ENCODE data around the gene UBR1. TPM values are rescaled to one million over a fixed set of nuclear protein-coding genes. Genes with fewer than 3 reads are reported as not detected.
"Not testable (repeated sequence)": the region's sequence is repeated elsewhere in the genome, so short reads cannot be mapped to it uniquely, and the experiment has no call there.

Gene UBR1
- total RNA-seq, 1 experiment from 2014 or later = 22.6 TPM

DNA sequence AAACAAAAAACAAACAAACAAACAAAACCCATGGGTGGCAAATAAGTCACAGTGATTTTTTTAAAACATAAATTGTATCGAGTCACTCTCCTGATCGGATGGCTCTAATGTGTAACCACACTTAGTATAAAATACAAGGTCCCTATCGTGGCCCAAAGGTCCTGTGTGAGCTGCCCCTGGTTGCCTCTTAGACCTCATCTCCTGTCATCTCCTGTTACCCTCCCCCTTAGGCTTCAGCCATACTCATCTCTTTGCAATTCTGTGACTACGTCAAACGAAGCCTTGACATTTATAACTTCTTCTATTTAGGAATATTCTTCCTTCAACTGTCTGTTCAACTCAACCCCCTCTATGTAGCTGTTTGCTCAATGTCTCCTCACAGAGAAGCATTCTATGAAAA is 141.4 kb downstream of the UBR1 start:
- no peaks in the 10 kb centered on the region for H3K4me1 ChIP-seq (ENCODE audit: insufficient read depth, low read length)
- no peak overlapping the region for H3K4me2 ChIP-seq (ENCODE audit: low read length)
- H2AFZ ChIP-seq (ENCODE audit: low read length) = no peak overlapping the region
- no peaks in the 10 kb centered on the region for H3F3A ChIP-seq (ENCODE audit: low read length, unreplicated experiment)
- peaks cover 15% of the 10 kb centered on the region; the same call in 1 of the 2 replicates for H3K36me3 ChIP-seq (ENCODE audit: low read depth, low read length)
- no peak for DNase-seq
- no TSS peak for BruUV-seq (replicated peaks)
- H3K79me2 ChIP-seq (ENCODE audit: low read length) = no peaks in the 10 kb centered on the region
- H3K4me3 ChIP-seq (ENCODE audit: low read length) = no peak overlapping the region
- no peaks in the 10 kb centered on the region for H3K27me3 ChIP-seq (ENCODE audit: low read length)
- no peak overlapping the region for H3K27ac ChIP-seq (ENCODE audit: low read length)
- no peak overlapping the region for H3K9ac ChIP-seq (ENCODE audit: low read length)
- no peaks in the 10 kb centered on the region for H3K9me2 ChIP-seq (replicated peaks; ENCODE audit: low read length)
- ChIA-PET CTCF (interaction anchor here (0.6 kb wide), 1 partner anchor 477 kb away, joined by 3 read pairs; no protein-coding TSS in a partner anchor), POLR2A (ENCODE audit: unreplicated experiment) (no interaction called here)
- H3K9me3 ChIP-seq (ENCODE audit: low read length) = no peaks in the 10 kb centered on the region
- no peak for ATAC-seq
- intact Hi-C loops (cut with micrococcal nuclease) = no loop called here
- no peaks in the 10 kb centered on the region for H4K20me1 ChIP-seq (ENCODE audit: low read length)
- no peak for TF ChIP-seq EZH2phosphoT487 (IDR thresholded peaks at IDR 0.05; ENCODE audit: borderline replicate concordance, low read length)
- TF ChIP-seq, protein P1, sequence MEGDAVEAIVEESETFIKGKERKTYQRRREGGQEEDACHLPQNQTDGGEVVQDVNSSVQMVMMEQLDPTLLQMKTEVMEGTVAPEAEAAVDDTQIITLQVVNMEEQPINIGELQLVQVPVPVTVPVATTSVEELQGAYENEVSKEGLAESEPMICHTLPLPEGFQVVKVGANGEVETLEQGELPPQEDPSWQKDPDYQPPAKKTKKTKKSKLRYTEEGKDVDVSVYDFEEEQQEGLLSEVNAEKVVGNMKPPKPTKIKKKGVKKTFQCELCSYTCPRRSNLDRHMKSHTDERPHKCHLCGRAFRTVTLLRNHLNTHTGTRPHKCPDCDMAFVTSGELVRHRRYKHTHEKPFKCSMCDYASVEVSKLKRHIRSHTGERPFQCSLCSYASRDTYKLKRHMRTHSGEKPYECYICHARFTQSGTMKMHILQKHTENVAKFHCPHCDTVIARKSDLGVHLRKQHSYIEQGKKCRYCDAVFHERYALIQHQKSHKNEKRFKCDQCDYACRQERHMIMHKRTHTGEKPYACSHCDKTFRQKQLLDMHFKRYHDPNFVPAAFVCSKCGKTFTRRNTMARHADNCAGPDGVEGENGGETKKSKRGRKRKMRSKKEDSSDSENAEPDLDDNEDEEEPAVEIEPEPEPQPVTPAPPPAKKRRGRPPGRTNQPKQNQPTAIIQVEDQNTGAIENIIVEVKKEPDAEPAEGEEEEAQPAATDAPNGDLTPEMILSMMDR (conservative IDR thresholded peaks at IDR 0.05; ENCODE audit: low read depth, low read length) = no peak
- TF ChIP-seq EZH2 (IDR thresholded peaks at IDR 0.05; ENCODE audit: low read length, unreplicated experiment) = no peak

- intact Hi-C loops (cut with micrococcal nuclease) = no loop called here
- Histone ChIP-seq H3K4me1 (ENCODE audit: insufficient read depth, low read length) (peaks cover 20% of the 10 kb centered on the region), H3K27me3 (ENCODE audit: low read length) (no peaks in the 10 kb centered on the region), H4K20me1 (ENCODE audit: low read length) (no peaks in the 10 kb centered on the region), H3K4me2 (ENCODE audit: low read length) (no peak overlapping the region), H2AFZ (ENCODE audit: low read length) (no peak overlapping the region), H3K9me3 (ENCODE audit: low read length) (0 out of 2 replicates have a peak, but pooled peaks cover 3% of the 10 kb centered on the region), H3K9ac (ENCODE audit: low read length) (no peak overlapping the region), H3K27ac (ENCODE audit: low read length) (no peak overlapping the region), H3K4me3 (ENCODE audit: low read length) (no peak overlapping the region), H3K79me2 (ENCODE audit: low read length) (no peaks in the 10 kb centered on the region), H3K36me3 (ENCODE audit: low read depth, low read length) (peaks cover 25% of the 10 kb centered on the region), H3F3A (ENCODE audit: low read length, unreplicated experiment) (peaks cover 6% of the 10 kb centered on the region), H3K9me2 (replicated peaks; ENCODE audit: low read length) (no peaks in the 10 kb centered on the region)
- peak; percentile 71 for DNase-seq
- ATAC-seq = peak; percentile 53
- CTCF ChIA-PET = no interaction called here
- BruUV-seq (replicated peaks) = no TSS peak
- TF ChIP-seq EZH2phosphoT487 (IDR thresholded peaks at IDR 0.05; ENCODE audit: borderline replicate concordance, low read length) = no peak
- POLR2A ChIA-PET (ENCODE audit: unreplicated experiment) = interaction anchor here (0.5 kb wide), 1 partner anchor 790 kb away, joined by 3 read pairs; no protein-coding TSS in a partner anchor
Measured at GRCh38 chr15:42955518-42955917, 150.3 kb downstream of the UBR1 start.

DNA sequence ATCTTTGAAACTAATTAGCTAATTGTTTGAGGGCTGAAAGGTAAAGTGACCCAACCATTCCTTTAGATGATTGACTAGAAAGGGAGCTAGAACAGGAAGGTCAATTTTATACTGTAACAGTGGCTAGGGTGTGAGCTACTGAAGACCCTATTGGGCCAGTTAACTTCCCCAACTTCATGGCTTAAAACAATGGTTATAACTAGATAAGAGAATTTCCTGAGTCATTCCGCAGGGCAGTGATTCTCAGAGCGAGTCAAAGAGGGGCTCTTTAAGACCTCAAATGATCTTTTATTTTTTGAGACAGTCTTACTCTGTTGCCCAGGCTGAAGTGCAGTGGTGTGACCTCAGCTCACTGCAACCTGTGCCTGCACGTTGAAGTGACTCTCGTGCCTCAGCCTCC is 151.5 kb downstream of the UBR1 start:
- no TSS peak for BruUV-seq (replicated peaks)
- Histone ChIP-seq H3K9ac (ENCODE audit: low read length) (no peak overlapping the region), H3K4me1 (ENCODE audit: insufficient read depth, low read length) (peaks cover 20% of the 10 kb centered on the region), H2AFZ (ENCODE audit: low read length) (no peak overlapping the region), H3K27ac (ENCODE audit: low read length) (no peak overlapping the region), H3K27me3 (ENCODE audit: low read length) (no peaks in the 10 kb centered on the region), H3K9me3 (ENCODE audit: low read length) (0 out of 2 replicates have a peak, but pooled peaks cover 3% of the 10 kb centered on the region), H3K79me2 (ENCODE audit: low read length) (no peaks in the 10 kb centered on the region), H3K9me2 (replicated peaks; ENCODE audit: low read length) (no peaks in the 10 kb centered on the region), H3K4me3 (ENCODE audit: low read length) (no peak overlapping the region), H3K4me2 (ENCODE audit: low read length) (no peak overlapping the region), H3K36me3 (ENCODE audit: low read depth, low read length) (peaks cover 18% of the 10 kb centered on the region), H3F3A (ENCODE audit: low read length, unreplicated experiment) (peaks cover 6% of the 10 kb centered on the region), H4K20me1 (ENCODE audit: low read length) (no peaks in the 10 kb centered on the region)
- CTCF ChIA-PET = interaction anchor here (0.6 kb wide), 1 partner anchor 46 kb away, joined by 3 read pairs; no protein-coding TSS in a partner anchor
- intact Hi-C loops (cut with micrococcal nuclease) = no loop called here
- DNase-seq (no peak), ATAC-seq (no peak)
- TF ChIP-seq EZH2phosphoT487 (IDR thresholded peaks at IDR 0.05; ENCODE audit: borderline replicate concordance, low read length) (no peak), EZH2 (IDR thresholded peaks at IDR 0.05; ENCODE audit: low read length, unreplicated experiment) (no peak)
- TF ChIP-seq, protein P1 (conservative IDR thresholded peaks at IDR 0.05; ENCODE audit: low read depth, low read length) = no peak
- POLR2A ChIA-PET (ENCODE audit: unreplicated experiment) = no interaction called here

GRCh38 chr15:42948898-42949297 is 156.9 kb downstream of the UBR1 start:
- POLR2A ChIA-PET (ENCODE audit: unreplicated experiment); intact Hi-C loops (cut with micrococcal nuclease); H3K79me2 ChIP-seq (ENCODE audit: low read length); H3K4me2 ChIP-seq (ENCODE audit: low read length); H3K4me1 ChIP-seq (ENCODE audit: insufficient read depth, low read length); H2AFZ ChIP-seq (ENCODE audit: low read length); H3K4me3 ChIP-seq (ENCODE audit: low read length); H4K20me1 ChIP-seq (ENCODE audit: low read length); H3F3A ChIP-seq (ENCODE audit: low read length, unreplicated experiment); H3K27me3 ChIP-seq (ENCODE audit: low read length); H3K9me3 ChIP-seq (ENCODE audit: low read length); ATAC-seq; CTCF ChIA-PET; H3K27ac ChIP-seq (ENCODE audit: low read length); BruUV-seq (replicated peaks); H3K9me2 ChIP-seq (replicated peaks; ENCODE audit: low read length); DNase-seq; H3K9ac ChIP-seq (ENCODE audit: low read length): not testable (repeated sequence)
- peaks cover 16% of the 10 kb centered on the region for H3K36me3 ChIP-seq (ENCODE audit: low read depth, low read length)
